HepG2 (cell line): ENCODE data around the gene MSANTD2. TPM values are rescaled to one million over a fixed set of nuclear protein-coding genes. Genes with fewer than 3 reads are reported as not detected.
A peak's percentile ranks its signal among the peaks of the same experiment; 100 is the strongest.

Experiments
- ATAC-seq: fragments of 200-7000 bp; cut with Tn5 transposase; 3 replicates; pipeline ENCODE4 v1.9.1; 2020; ENCODE audit warnings: mild to moderate bottlenecking, moderate library complexity
- BruUV-seq: library from RNA; stranded (reverse); fragments of 400-500 nt; replicated peaks from 2 replicates; lab custom pipeline; 2021; lab: Mats Ljungman, UMichigan
- CTCF ChIA-PET: fragments of 300-600 bp; formaldehyde crosslinking; extraction: SDS; loops from one replicate; lab custom pipeline; 2021; ENCODE audit warnings: low total read pairs, inconsistent platforms, low intra/inter-chr PET ratio; lab: Yijun Ruan, JAX
- POLR2A ChIA-PET: fragments of 350-600 bp; sonication (Branson Sonifier 250); formaldehyde crosslinking; loops from one replicate; lab custom pipeline; 2020; ENCODE audit warnings: antibody characterized with exemption, inconsistent platforms; lab: Yijun Ruan, JAX
- DNase-seq: peaks from one replicate; pipeline ENCODE4 v3.0.0-alpha.2; 2015; ENCODE audit warnings: low spot score
- FAIRE-seq: peaks from 3 replicates; lab custom pipeline; 2011; peaks lifted over from hg19 to GRCh38; lab: Jason Lieb, UNC
- H2AFZ ChIP-seq: one replicate; pipeline ENCODE4 v1.6.1; 2011; ENCODE audit warnings: low read length, inconsistent platforms
- H3K27ac ChIP-seq: fragments of 300-600 bp; 3 replicates; pipeline ENCODE4 v1.8.0; 2011; ENCODE audit warnings: mixed run types, mild to moderate bottlenecking, mixed read lengths, low read length, inconsistent platforms; ENCODE audit not compliant: insufficient read depth; ENCODE audit errors: extremely low read length
- H3K27me3 ChIP-seq, 2 experiments: fragments of 200-600 bp in 1 of 2; 2 replicates in 1 of 2; 3 replicates in 1 of 2; pipeline versions ENCODE4 v1.6.0 to v1.8.0; 2011; ENCODE audit warnings: low read length in 2 of 2, mild to moderate bottlenecking in 2 of 2, moderate library complexity in 2 of 2, inconsistent platforms in 1 of 2; ENCODE audit not compliant: insufficient read depth in 2 of 2, control insufficient read depth in 1 of 2
- H3K36me3 ChIP-seq, 2 experiments: fragments of 200-600 bp in 1 of 2; replicated peaks in 1 of 2; 2 replicates in 1 of 2; 3 replicates in 1 of 2; pipeline versions ENCODE4 v1.5.1 to v1.8.0; 2011; ENCODE audit warnings: low read length in 2 of 2, inconsistent platforms in 1 of 2; ENCODE audit not compliant: insufficient read depth in 2 of 2, control insufficient read depth in 1 of 2
- H3K4me1 ChIP-seq: 2 replicates; pipeline ENCODE4 v1.5.1; 2012; ENCODE audit warnings: low read length, inconsistent platforms; ENCODE audit not compliant: insufficient read depth
- H3K4me2 ChIP-seq: 2 replicates; pipeline ENCODE4 v1.6.0; 2011; ENCODE audit warnings: low read depth, low read length, inconsistent platforms
- H3K4me3 ChIP-seq, 3 experiments: fragments of 200-600 bp in 1 of 3; sonication (generic), shearing (Covaris generic) in 1 of 3; replicated peaks in 1 of 3; 2 replicates each; pipeline ENCODE4 v1.5.1; 2011 to 2016; ENCODE audit warnings: low read length in 3 of 3, inconsistent platforms in 2 of 3, low read depth in 2 of 3, mild to moderate bottlenecking in 2 of 3, control low read depth in 1 of 3, mixed read lengths in 1 of 3; ENCODE audit not compliant: insufficient read depth in 1 of 3
- H3K79me2 ChIP-seq: one replicate; pipeline ENCODE4 v1.6.1; 2011; ENCODE audit warnings: low read length, inconsistent platforms; ENCODE audit not compliant: insufficient read depth
- H3K9ac ChIP-seq: 2 replicates; pipeline ENCODE4 v1.6.0; 2011; ENCODE audit warnings: mild to moderate bottlenecking, low read depth, low read length, inconsistent platforms; ENCODE audit not compliant: insufficient read depth
- H3K9me3 ChIP-seq: 2 replicates; pipeline ENCODE4 v1.5.1; 2012; ENCODE audit warnings: mild to moderate bottlenecking, low read length
- H4K20me1 ChIP-seq: 2 replicates; pipeline ENCODE4 v1.6.0; 2011; ENCODE audit warnings: inconsistent platforms, mild to moderate bottlenecking, low read length, moderate library complexity; ENCODE audit not compliant: insufficient read depth
- ASH2L ChIP-seq: fragments of 300-600, 200-600 bp; sonication (generic); IDR thresholded peaks from 2 replicates; pipeline ENCODE4 v1.7.0; 2017; ENCODE audit warnings: low read depth, mild to moderate bottlenecking, moderate library complexity, mixed read lengths, low read length; ENCODE audit not compliant: insufficient read length
- CBX5 ChIP-seq: sonication (generic); formaldehyde crosslinking; IDR thresholded peaks from 2 replicates; pipeline ENCODE4 v1.4.0; 2020; ENCODE audit warnings: missing genetic modification reagents, borderline replicate concordance
- NR3C1 ChIP-seq: sonication (generic); formaldehyde crosslinking; IDR thresholded peaks from 2 replicates; pipeline ENCODE4 v1.4.0; 2020; ENCODE audit warnings: missing genetic modification reagents
- PCBP1 ChIP-seq: fragments of 200-400 bp; formaldehyde crosslinking; IDR thresholded peaks from 2 replicates; pipeline ENCODE4 v1.6.1; 2017; ENCODE audit warnings: mild to moderate bottlenecking, low read depth, low read length, borderline replicate concordance
- RBM22 ChIP-seq: fragments of 200-400 bp; formaldehyde crosslinking; optimal IDR thresholded peaks from 2 replicates; pipeline ENCODE3; 2017; ENCODE audit warnings: mild to moderate bottlenecking, low read length, moderate library complexity
- ZBTB38 ChIP-seq: sonication (generic); formaldehyde crosslinking; IDR thresholded peaks from 2 replicates; pipeline ENCODE4 v1.5.1; 2020; ENCODE audit warnings: mild to moderate bottlenecking, missing genetic modification reagents
- WGBS: methylation state at CpG from one replicate; pipeline ENCODE4 v1.1.6; 2017; ENCODE audit warnings: low lambda C conversion rate; 5-methylcytosine and 5-hydroxymethylcytosine counted together
- in situ Hi-C: cut with HindIII; loops from 2 replicates; pipeline ENCODE4 v1.10.0; 2017; ENCODE audit warnings: low pct_unique_long_range_greater_than_20kb; ENCODE audit not compliant: extremely low pct_ligation_motif_present
- intact Hi-C: fragments of 100-400 bp; cut with micrococcal nuclease; formaldehyde crosslinking; loops from one replicate; pipeline ENCODE4 v1.10.0; 2022; ENCODE audit not compliant: unreplicated experiment
- polyA plus RNA-seq, 8 experiments: library from polyadenylated mRNA; depleted of rRNA in 3 of 8; stranded (reverse) in 7 of 8; unstranded in 1 of 8; fragments of >200 nt; fragmentation: Illumina TruSeq in 4 of 8; extraction: Trizol in 4 of 8; gene quantifications; 2 replicates each; pipeline versions ENCODE4 v1.2.1 to v1.2.3, GENCODE V29; 2011 to 2016; ENCODE audit warnings: low read depth in 4 of 8, missing spikeins in 1 of 8, mixed read lengths in 1 of 8; ENCODE audit not compliant: insufficient read depth in 1 of 8
- total RNA-seq, 5 experiments: library from RNA; depleted of rRNA; stranded (reverse); fragments of >200 nt; fragmentation: Illumina TruSeq; extraction: Trizol; gene quantifications; 2 replicates each; pipeline ENCODE4 v1.2.3, GENCODE V29; 2016; ENCODE audit warnings: low read depth in 1 of 5
- TF ChIP-seq, protein P1 (sequence below): sonication (generic); formaldehyde crosslinking; IDR thresholded peaks from 2 replicates; pipeline ENCODE4 v1.4.0; 2020; ENCODE audit warnings: mild to moderate bottlenecking, missing genetic modification reagents, borderline replicate concordance
- TF ChIP-seq, protein P2 (sequence below): sonication (generic); formaldehyde crosslinking; IDR thresholded peaks from 2 replicates; pipeline ENCODE4 v1.4.0; 2020; ENCODE audit warnings: missing genetic modification reagents, borderline replicate concordance
- TF ChIP-seq, protein P3 (sequence below): sonication (generic); formaldehyde crosslinking; IDR thresholded peaks from 2 replicates; pipeline ENCODE4 v1.5.0; 2020; ENCODE audit warnings: mild to moderate bottlenecking, missing genetic modification reagents

MSANTD2 gene
- total and polyA plus RNA-seq, 2 of the 13 experiments (the other 11 are each of a cell fraction or from before 2014, with no cell fraction given), result 8.7 to 10.1 TPM

DNA sequence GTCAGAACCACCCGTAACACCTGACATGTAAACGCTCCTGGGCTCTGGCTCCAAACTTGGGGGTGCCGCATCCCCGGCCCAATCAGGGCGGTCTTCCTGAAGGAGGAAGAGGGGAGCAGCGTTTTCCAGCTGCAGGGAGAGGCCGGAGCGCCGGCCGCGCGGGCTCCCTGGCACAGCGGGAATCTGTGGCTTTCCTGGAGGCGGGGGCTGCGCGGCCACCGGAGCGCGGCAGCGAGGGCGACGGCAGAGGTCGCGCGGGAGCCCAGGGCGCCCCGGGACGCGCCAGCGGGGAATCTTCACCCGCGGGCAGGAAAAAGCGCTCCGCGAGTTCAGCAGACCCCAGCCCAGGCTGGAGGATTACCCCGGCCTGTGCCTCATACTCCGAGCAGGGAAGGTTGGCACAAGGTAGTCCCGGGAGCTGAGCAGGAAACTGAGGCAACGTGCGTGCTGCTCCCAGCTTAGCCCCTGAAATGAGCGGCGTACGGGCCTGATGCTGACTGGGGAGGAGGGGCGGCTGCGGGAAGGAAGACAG is 37.5 kb downstream of the MSANTD2 start:
- peak overlapping the region; percentile 100 for H3K4me2 ChIP-seq
- peaks cover 72% of the 10 kb centered on the region for H3K4me1 ChIP-seq
- POLR2A ChIA-PET, result interaction anchor here (0.8 to 3.5 kb wide), 7 partner anchors 11 to 140 kb away, joined by 3 to 16 read pairs (median 8); partner anchors contain the start of genes MSANTD2, SIAE, SPA17 and TBRG1
- peak; percentile 40 for ATAC-seq
- H3K4me3 ChIP-seq, result peak overlapping the region; percentile 60 to 89 (median 70)
- no peaks in the 10 kb centered on the region for H3K9me3 ChIP-seq
- no TSS peak for BruUV-seq
- in situ Hi-C loops, result loop anchor here (5.0 kb wide), 1 partner anchor 90 kb away; the partner anchor contains the start of genes SIAE and SPA17
- H4K20me1 ChIP-seq, result no peaks in the 10 kb centered on the region
- no peaks in the 10 kb centered on the region for H3K79me2 ChIP-seq
- WGBS, result under 1% methylated on average over 19 of the region's 45 CpGs
- peak overlapping the region; percentile 53 for H3K9ac ChIP-seq
- H2AFZ ChIP-seq, result peak overlapping the region; percentile 66
- CTCF ChIA-PET, result interaction anchor here (0.7 to 2.9 kb wide), 6 partner anchors 16 to 93 kb away, joined by 4 to 19 read pairs (median 13); partner anchors contain the start of gene SIAE
- H3K27me3 ChIP-seq, result peaks cover 0 to 24% of the 10 kb centered on the region in 2 experiments; a peak in 4 of 5 replicates
- FAIRE-seq, result no peak
- no peak overlapping the region for H3K27ac ChIP-seq
- DNase-seq, result no peak
- intact Hi-C loops, result loop anchor here (1.0 to 2.0 kb wide), 5 partner anchors 16 to 93 kb away; partner anchors contain the start of genes SIAE and SPA17
- H3K36me3 ChIP-seq, result no peaks in the 10 kb centered on the region; a peak in 1 of 5 replicates
- TF ChIP-seq ZBTB38 (CRISPR knock-in tag) (no peak), NR3C1 (CRISPR knock-in tag) (no peak), RBM22 (peak; percentile 87), ASH2L (peak; percentile 14), PCBP1 (0 out of 2 replicates have a peak, but pooled peaks have one; percentile 10), CBX5 (CRISPR knock-in tag) (no peak)
- TF ChIP-seq, protein P1, sequence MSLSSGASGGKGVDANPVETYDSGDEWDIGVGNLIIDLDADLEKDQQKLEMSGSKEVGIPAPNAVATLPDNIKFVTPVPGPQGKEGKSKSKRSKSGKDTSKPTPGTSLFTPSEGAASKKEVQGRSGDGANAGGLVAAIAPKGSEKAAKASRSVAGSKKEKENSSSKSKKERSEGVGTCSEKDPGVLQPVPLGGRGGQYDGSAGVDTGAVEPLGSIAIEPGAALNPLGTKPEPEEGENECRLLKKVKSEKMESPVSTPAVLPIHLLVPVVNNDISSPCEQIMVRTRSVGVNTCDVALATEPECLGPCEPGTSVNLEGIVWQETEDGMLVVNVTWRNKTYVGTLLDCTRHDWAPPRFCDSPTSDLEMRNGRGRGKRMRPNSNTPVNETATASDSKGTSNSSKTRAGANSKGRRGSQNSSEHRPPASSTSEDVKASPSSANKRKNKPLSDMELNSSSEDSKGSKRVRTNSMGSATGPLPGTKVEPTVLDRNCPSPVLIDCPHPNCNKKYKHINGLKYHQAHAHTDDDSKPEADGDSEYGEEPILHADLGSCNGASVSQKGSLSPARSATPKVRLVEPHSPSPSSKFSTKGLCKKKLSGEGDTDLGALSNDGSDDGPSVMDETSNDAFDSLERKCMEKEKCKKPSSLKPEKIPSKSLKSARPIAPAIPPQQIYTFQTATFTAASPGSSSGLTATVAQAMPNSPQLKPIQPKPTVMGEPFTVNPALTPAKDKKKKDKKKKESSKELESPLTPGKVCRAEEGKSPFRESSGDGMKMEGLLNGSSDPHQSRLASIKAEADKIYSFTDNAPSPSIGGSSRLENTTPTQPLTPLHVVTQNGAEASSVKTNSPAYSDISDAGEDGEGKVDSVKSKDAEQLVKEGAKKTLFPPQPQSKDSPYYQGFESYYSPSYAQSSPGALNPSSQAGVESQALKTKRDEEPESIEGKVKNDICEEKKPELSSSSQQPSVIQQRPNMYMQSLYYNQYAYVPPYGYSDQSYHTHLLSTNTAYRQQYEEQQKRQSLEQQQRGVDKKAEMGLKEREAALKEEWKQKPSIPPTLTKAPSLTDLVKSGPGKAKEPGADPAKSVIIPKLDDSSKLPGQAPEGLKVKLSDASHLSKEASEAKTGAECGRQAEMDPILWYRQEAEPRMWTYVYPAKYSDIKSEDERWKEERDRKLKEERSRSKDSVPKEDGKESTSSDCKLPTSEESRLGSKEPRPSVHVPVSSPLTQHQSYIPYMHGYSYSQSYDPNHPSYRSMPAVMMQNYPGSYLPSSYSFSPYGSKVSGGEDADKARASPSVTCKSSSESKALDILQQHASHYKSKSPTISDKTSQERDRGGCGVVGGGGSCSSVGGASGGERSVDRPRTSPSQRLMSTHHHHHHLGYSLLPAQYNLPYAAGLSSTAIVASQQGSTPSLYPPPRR (CRISPR knock-in tag), result no peak
- TF ChIP-seq, protein P2, sequence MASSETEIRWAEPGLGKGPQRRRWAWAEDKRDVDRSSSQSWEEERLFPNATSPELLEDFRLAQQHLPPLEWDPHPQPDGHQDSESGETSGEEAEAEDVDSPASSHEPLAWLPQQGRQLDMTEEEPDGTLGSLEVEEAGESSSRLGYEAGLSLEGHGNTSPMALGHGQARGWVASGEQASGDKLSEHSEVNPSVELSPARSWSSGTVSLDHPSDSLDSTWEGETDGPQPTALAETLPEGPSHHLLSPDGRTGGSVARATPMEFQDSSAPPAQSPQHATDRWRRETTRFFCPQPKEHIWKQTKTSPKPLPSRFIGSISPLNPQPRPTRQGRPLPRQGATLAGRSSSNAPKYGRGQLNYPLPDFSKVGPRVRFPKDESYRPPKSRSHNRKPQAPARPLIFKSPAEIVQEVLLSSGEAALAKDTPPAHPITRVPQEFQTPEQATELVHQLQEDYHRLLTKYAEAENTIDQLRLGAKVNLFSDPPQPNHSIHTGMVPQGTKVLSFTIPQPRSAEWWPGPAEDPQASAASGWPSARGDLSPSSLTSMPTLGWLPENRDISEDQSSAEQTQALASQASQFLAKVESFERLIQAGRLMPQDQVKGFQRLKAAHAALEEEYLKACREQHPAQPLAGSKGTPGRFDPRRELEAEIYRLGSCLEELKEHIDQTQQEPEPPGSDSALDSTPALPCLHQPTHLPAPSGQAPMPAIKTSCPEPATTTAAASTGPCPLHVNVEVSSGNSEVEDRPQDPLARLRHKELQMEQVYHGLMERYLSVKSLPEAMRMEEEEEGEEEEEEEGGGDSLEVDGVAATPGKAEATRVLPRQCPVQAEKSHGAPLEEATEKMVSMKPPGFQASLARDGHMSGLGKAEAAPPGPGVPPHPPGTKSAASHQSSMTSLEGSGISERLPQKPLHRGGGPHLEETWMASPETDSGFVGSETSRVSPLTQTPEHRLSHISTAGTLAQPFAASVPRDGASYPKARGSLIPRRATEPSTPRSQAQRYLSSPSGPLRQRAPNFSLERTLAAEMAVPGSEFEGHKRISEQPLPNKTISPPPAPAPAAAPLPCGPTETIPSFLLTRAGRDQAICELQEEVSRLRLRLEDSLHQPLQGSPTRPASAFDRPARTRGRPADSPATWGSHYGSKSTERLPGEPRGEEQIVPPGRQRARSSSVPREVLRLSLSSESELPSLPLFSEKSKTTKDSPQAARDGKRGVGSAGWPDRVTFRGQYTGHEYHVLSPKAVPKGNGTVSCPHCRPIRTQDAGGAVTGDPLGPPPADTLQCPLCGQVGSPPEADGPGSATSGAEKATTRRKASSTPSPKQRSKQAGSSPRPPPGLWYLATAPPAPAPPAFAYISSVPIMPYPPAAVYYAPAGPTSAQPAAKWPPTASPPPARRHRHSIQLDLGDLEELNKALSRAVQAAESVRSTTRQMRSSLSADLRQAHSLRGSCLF (CRISPR knock-in tag), result no peak
- TF ChIP-seq, protein P3, sequence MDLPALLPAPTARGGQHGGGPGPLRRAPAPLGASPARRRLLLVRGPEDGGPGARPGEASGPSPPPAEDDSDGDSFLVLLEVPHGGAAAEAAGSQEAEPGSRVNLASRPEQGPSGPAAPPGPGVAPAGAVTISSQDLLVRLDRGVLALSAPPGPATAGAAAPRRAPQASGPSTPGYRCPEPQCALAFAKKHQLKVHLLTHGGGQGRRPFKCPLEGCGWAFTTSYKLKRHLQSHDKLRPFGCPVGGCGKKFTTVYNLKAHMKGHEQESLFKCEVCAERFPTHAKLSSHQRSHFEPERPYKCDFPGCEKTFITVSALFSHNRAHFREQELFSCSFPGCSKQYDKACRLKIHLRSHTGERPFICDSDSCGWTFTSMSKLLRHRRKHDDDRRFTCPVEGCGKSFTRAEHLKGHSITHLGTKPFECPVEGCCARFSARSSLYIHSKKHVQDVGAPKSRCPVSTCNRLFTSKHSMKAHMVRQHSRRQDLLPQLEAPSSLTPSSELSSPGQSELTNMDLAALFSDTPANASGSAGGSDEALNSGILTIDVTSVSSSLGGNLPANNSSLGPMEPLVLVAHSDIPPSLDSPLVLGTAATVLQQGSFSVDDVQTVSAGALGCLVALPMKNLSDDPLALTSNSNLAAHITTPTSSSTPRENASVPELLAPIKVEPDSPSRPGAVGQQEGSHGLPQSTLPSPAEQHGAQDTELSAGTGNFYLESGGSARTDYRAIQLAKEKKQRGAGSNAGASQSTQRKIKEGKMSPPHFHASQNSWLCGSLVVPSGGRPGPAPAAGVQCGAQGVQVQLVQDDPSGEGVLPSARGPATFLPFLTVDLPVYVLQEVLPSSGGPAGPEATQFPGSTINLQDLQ (CRISPR knock-in tag), result no peak
